Globus pallidus (tissue), 1 donor: Measurements from ENCODE around the gene BEX2.
"Not testable (repeated sequence)": the region's sequence is repeated elsewhere in the genome, so short reads cannot be mapped to it uniquely, and the experiment has no call there.

Source experiments
- DNase-seq: peaks from one replicate; pipeline ENCODE4 v3.0.0-alpha.2; 2015; ENCODE audit warnings: low spot score

The BEX2 gene

DNA sequence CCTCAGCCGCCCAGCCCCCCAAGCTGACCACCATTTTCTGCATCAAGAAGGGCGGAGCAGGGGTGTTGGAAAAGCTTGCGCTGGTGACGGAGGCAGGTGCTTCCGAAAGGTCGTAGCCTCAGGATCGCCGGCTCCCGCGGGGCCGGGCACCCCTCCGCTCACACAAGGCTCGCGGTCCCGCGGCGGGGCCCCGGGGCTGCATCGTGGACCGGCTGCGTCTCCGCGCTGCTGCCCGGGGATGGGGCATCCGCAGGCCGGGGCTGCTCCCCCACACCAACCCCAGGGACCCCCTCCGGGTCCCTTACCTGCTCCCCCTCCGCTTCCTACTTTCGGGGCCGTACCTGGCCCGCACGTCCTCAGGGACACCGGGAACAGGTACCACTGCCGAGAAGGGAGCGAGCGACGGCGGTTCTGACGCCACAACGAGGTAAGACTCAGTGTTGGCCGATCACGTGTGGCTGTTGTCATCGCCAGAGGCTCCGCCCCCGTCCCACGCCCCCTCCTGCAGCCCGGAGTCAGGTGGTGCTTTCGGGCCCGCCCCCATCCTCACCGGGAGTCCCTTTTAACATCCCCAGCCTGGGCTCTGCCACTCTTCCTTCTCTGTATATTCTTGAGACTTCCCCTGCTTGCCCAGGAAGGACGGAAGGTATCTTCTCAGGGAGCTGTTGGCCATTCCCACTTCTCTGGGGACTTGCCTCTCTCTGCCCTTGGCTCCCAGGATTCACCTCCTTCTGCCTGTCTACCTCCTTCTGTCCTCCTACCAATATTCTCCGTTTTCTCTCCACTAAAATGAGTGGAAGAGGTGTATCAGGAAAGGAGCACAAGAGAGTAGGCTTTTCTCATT, at the start of gene BEX2:
BEX2 (minus strand) TSS at position 436 of the 844 bp plus-strand sequence. CDS start 1,014 bp downstream, outside the sequence.
- DNase-seq, result peak; percentile 81

DNA sequence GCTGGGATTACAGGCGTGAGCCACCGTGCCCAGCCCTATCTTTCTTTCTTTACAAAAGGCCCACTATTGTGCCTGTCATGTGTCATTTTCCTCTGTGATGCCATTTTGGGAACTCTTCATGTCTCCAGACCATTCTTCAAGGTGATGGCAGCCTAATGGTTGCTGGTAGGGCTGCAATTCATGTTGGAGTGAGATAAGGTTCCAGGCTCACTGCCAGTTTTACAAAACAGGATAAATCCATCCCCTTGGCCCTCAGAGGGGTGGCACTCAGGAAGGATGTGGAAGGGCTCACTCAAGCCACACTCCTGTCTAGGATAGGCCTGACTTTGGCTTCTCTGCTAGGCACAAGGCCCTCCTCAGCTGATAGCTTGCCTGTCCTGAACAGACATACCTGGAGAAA, 49.3 kb upstream of the BEX2 start:
- no peak for DNase-seq

DNA sequence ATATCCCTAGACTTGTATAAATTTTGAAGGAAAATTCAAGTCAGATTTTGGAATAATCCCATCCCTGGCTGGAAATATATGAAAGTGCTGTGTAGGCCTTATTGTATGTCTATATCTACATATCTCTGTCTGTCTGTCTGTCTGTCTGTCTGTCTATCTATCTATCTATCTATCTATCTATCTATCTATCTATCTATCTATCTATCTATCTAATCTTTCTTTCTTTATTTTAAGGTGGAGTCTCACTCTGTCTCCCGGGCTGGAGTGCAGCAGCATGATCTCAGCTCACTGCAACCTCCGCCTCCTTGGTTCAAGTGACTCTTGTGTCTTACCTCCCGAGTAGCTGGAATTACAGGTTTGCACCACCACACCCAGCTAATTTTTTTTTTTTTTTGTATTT, 48.8 kb upstream of the BEX2 start:
- DNase-seq, result not testable (repeated sequence)

DNA sequence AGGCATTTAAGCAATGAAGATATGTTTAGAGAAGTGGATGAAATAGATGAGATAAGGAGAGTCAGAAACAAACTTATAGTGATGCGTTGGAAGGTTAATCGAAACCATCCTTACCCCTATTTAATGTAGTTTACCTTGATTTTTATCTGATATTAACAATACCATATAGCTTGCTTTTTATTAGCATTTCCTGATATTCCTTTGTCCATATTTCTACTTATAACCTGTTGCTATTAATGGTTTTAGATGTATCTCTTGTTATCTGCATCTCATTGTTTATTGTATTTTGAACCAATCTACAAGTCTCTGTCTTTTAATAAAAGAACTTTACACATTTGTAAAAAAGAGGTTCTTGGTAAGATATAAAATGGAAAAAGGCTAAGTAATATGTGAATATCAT, 47.1 kb upstream of the BEX2 start:
- DNase-seq, result no peak

GRCh38 chrX:103356858-103357257, 46.1 kb upstream of the BEX2 start:
- no peak for DNase-seq

DNA sequence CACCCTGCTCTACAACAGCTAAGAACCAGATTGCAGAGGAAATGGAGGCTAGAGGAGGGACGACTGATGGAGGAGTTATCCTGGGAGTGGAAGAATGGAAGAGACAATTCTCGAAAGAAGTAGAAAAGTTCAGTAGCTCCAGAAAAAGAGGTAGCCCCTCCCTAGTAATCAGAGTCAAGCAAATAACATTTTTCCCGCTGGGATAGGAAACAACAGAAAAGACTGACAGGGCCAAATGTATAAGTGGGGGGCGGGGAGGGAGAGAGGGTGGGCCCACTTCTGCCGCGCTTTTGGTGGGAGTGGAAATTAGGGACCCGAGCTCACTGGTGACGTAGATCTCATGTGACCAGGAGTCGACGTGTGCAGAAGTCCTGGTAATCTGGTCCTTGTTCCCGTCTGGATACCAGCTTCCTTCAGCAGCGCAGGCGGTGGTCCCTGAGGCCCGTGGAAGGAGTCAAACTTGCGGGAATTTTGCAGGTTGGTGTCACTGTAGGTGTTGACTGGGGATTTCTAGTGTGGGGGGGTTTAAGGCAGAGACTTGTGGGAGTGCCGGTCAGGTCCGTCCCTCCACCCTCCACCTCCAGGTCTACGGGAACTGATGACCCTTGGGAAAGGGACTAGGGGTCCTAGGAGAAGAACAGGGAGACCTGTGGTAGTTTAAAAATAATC, 45.5 kb upstream of the BEX2 start, which contains the start of gene TCEAL9:
TCEAL9 (plus strand) TSS at position 377 of the 669 bp plus-strand sequence. CDS start 1,179 bp downstream, outside the sequence.
- DNase-seq, result no peak

- DNase-seq, result no peak
Measured at GRCh38 chrX:103347682-103348397, 37.0 kb upstream of the BEX2 start.

- DNase-seq, result no peak
Measured at GRCh38 chrX:103344606-103345005, 33.8 kb upstream of the BEX2 start.

- no peak for DNase-seq
Measured at GRCh38 chrX:103343105-103343504, 32.3 kb upstream of the BEX2 start.

GRCh38 chrX:103338663-103339062, 27.9 kb upstream of the BEX2 start:
- DNase-seq, result peak; percentile 79

DNA sequence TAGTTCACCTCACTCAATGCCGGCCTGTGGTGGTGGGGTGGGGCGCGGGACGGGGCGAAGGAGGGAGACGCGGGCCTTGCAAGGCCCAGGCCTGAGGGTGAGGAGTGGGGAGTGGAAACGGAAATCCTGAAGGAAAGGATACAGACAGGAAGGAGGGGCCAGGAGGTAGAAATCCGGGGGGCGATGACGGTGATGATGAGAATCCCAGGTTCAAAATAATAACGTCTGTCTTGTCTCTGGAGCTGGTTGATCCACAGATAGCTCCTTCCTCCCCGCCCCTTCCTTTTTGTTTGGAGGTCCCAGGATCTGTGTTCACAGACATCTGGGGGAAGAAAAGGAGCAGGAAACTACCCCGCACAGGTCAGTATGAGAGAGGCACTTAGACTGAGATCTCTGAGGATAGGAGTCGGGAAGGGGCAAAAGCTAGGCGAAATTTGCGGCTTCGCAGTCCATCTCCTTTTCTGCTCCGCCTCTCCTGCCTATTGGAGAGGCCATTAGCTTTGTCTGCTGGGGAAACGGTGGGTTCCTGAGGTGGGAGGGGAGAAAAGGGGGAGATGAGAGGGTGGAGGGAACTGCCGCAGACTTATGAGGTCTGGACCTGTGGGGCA, 20.0 kb upstream of the BEX2 start:
- no peak for DNase-seq

GRCh38 chrX:103329991-103330390, 19.2 kb upstream of the BEX2 start, which contains the start of gene TCEAL7:
TCEAL7 (plus strand) TSS chrX:103330239; CDS start chrX:103331404, 1,165 bp downstream.
- peak; percentile 88 for DNase-seq

DNA sequence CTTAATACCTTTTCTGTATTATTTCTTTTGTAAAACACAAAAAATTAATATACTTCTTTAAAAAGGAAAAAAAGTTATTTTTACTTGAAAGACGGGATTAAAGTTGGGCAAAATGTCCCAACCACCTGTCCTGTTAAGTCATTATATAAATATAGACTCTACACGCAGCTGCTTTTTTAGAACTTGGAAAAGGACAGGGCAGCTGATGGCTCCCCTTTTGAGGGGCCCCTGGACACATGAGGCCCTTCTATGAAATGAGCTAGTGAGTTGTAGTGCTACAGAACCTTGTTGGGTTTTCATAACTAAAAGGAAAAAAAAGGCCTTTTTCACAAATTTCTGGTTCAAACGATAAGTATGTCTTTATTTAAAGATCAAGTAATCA, 600 bp upstream of the BEX2 start:
- no peak for DNase-seq

- DNase-seq, result no peak
Measured at GRCh38 chrX:103309860-103310554, 783 bp downstream of the BEX2 start.

- not testable (repeated sequence) for DNase-seq
Measured at GRCh38 chrX:103305666-103306065, 5.1 kb downstream of the BEX2 start.

GRCh38 chrX:103304705-103305104, 6.1 kb downstream of the BEX2 start:
- DNase-seq, result no peak

DNA sequence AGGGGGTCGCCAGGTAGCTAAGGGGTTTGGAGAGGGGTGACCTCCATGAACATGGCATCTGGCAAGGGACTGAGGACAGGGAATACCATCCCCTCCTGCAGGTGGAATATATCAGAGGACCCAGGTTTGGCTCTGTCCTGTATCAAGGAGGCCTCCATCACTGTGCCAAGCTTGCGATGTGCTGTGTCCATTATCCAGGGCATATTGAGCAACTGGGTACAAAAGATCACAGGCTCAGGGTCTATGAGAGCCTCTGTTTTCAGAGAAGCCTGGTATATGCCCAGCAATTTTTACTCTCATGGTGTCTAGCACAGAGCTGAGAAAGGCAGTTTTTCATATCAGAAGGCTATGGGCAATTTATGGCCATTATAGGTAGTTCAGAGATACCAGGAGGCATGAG, 17.7 kb downstream of the BEX2 start:
- DNase-seq, result no peak

- no peak for DNase-seq
Measured at GRCh38 chrX:103279624-103280023, 31.2 kb downstream of the BEX2 start.

DNA sequence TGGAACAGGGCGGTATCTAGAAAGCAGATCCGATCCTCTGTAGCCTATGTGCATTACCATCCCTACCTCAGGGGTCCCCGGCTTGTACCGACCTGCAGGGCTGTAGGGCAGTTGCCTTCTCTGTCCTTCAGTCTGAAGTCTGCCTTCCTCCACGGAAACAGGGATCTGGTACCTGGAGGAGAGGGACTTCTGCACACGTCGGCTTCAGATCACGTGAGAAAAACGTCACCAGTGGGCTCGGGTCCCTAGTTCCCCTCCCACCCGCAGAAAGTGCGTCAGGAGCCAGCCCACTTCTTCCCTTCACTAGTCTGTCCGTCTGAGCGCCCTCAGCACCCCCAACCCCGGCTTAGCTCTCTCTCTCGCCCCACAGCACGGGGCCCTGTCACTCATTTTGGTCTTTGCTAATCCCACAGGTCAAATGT, 34.2 kb downstream of the BEX2 start, which contains the start of gene TCEAL5:
TCEAL5 (minus strand) TSS at position 170 of the 422 bp plus-strand sequence. CDS start 2,187 bp downstream, outside the sequence.
- peak; percentile 42 for DNase-seq

- no peak for DNase-seq
Measured at GRCh38 chrX:103275947-103276567, 34.7 kb downstream of the BEX2 start.

DNA sequence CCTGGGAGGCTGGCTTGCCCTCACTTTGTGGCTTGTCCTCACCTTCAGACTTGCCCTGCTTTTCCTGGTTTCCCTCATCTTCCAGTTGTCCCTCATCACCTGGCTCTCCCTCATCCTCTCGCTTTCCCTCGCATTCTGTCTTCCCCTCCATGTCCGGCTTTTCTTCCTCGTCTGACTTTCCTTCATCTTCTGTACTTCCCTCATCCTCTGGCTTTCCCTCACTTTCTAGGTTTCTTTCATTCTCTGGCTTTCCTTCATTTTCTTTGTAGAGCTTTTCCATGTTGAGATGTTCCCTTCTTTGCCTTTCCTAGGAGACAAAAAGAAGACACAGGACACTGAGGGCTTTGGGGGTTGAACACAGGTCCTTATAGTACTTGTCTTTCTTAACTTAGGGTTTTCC, 36.5 kb downstream of the BEX2 start:
- DNase-seq, result no peak
